Adipocyte (in vitro differentiated cells): ENCODE measurements around the gene DZIP1L.

Source experiments
- DNase-seq: peaks from one replicate; pipeline ENCODE4 v3.0.0-alpha.2; 2015; ENCODE audit warnings: low read depth
- H3K27me3 ChIP-seq: replicated peaks from 2 replicates; pipeline ENCODE4 v1.7.0; 2013; ENCODE audit warnings: mild to moderate bottlenecking, low read length, moderate library complexity; ENCODE audit not compliant: control insufficient read depth, insufficient read depth
- H3K36me3 ChIP-seq: 2 replicates; pipeline ENCODE4 v1.7.0; 2013; ENCODE audit warnings: low read length, mild to moderate bottlenecking, moderate library complexity; ENCODE audit not compliant: control insufficient read depth, insufficient read depth, severe bottlenecking
- H3K4me1 ChIP-seq: 2 replicates; pipeline ENCODE4 v1.7.0; 2013; ENCODE audit warnings: mild to moderate bottlenecking, low read length, moderate library complexity; ENCODE audit not compliant: control insufficient read depth, insufficient read depth
- H3K4me3 ChIP-seq: 2 replicates; pipeline ENCODE4 v1.7.0; 2013; ENCODE audit warnings: mild to moderate bottlenecking, low read length, moderate library complexity
- H3K9ac ChIP-seq: 2 replicates; pipeline ENCODE4 v1.7.0; 2013; ENCODE audit warnings: mild to moderate bottlenecking, low read length, moderate library complexity
- H3K9me3 ChIP-seq: 2 replicates; pipeline ENCODE4 v1.7.0; 2013; ENCODE audit warnings: mild to moderate bottlenecking, low read length, moderate library complexity; ENCODE audit not compliant: control insufficient read depth

DZIP1L gene

GRCh38 chr3:138082992-138083386, 32.4 kb downstream of the DZIP1L start:
- Histone ChIP-seq H3K4me3 (no peak overlapping the region), H3K9me3 (peaks cover 4% of the 10 kb centered on the region), H3K9ac (no peak overlapping the region), H3K36me3 (peaks cover 34% of the 10 kb centered on the region), H3K27me3 (no peaks in the 10 kb centered on the region), H3K4me1 (peaks cover 48% of the 10 kb centered on the region)
- no peak for DNase-seq

- Histone ChIP-seq H3K27me3 (no peaks in the 10 kb centered on the region), H3K9ac (peak overlapping the region; percentile 23), H3K36me3 (peaks cover 29% of the 10 kb centered on the region), H3K9me3 (no peaks in the 10 kb centered on the region), H3K4me1 (peaks cover 50% of the 10 kb centered on the region), H3K4me3 (peak overlapping the region; percentile 60)
- peak; percentile 55 for DNase-seq
Observed at GRCh38 chr3:138082085-138082991, 33.1 kb downstream of the DZIP1L start.

GRCh38 chr3:138081371-138082084, 33.9 kb downstream of the DZIP1L start:
- no peaks in the 10 kb centered on the region for H3K27me3 ChIP-seq
- H3K9me3 ChIP-seq, result no peaks in the 10 kb centered on the region
- peak overlapping the region; percentile 60 for H3K4me3 ChIP-seq
- H3K9ac ChIP-seq, result no peak overlapping the region
- no peak for DNase-seq
- peaks cover 50% of the 10 kb centered on the region for H3K4me1 ChIP-seq
- peaks cover 29% of the 10 kb centered on the region for H3K36me3 ChIP-seq

GRCh38 chr3:138079901-138080300, 35.5 kb downstream of the DZIP1L start:
- H3K4me1 ChIP-seq, result peaks cover 50% of the 10 kb centered on the region
- no peaks in the 10 kb centered on the region for H3K9me3 ChIP-seq
- DNase-seq, result no peak
- H3K4me3 ChIP-seq, result no peak overlapping the region
- no peak overlapping the region for H3K9ac ChIP-seq
- H3K36me3 ChIP-seq, result peaks cover 36% of the 10 kb centered on the region
- no peaks in the 10 kb centered on the region for H3K27me3 ChIP-seq

GRCh38 chr3:138078901-138079344, 36.5 kb downstream of the DZIP1L start:
- H3K9me3 ChIP-seq, result no peaks in the 10 kb centered on the region
- no peak overlapping the region for H3K9ac ChIP-seq
- H3K27me3 ChIP-seq, result no peaks in the 10 kb centered on the region
- no peak overlapping the region for H3K4me3 ChIP-seq
- peaks cover 29% of the 10 kb centered on the region for H3K36me3 ChIP-seq
- peaks cover 50% of the 10 kb centered on the region for H3K4me1 ChIP-seq
- DNase-seq, result peak; percentile 86

GRCh38 chr3:138078096-138078495, 37.3 kb downstream of the DZIP1L start:
- no peaks in the 10 kb centered on the region for H3K9me3 ChIP-seq
- no peaks in the 10 kb centered on the region for H3K27me3 ChIP-seq
- H3K9ac ChIP-seq, result no peak overlapping the region
- peaks cover 45% of the 10 kb centered on the region for H3K4me1 ChIP-seq
- no peak for DNase-seq
- H3K36me3 ChIP-seq, result peaks cover 21% of the 10 kb centered on the region
- no peak overlapping the region for H3K4me3 ChIP-seq

- no peak for DNase-seq
- peaks cover 60% of the 10 kb centered on the region for H3K36me3 ChIP-seq
- no peaks in the 10 kb centered on the region for H3K9me3 ChIP-seq
- no peak overlapping the region for H3K4me3 ChIP-seq
- H3K9ac ChIP-seq, result no peak overlapping the region
- no peaks in the 10 kb centered on the region for H3K27me3 ChIP-seq
- peaks cover 7% of the 10 kb centered on the region for H3K4me1 ChIP-seq
Observed at GRCh38 chr3:138072796-138073195, 42.6 kb downstream of the DZIP1L start.

GRCh38 chr3:138070006-138070405, 45.4 kb downstream of the DZIP1L start:
- no peak for DNase-seq
- Histone ChIP-seq H3K4me1 (peaks cover 21% of the 10 kb centered on the region), H3K27me3 (no peaks in the 10 kb centered on the region), H3K9me3 (no peaks in the 10 kb centered on the region), H3K36me3 (peaks cover 66% of the 10 kb centered on the region), H3K4me3 (no peak overlapping the region), H3K9ac (no peak overlapping the region)

GRCh38 chr3:138068579-138069174, 46.7 kb downstream of the DZIP1L start:
- Histone ChIP-seq H3K36me3 (peaks cover 79% of the 10 kb centered on the region), H3K9me3 (no peaks in the 10 kb centered on the region), H3K4me1 (peaks cover 22% of the 10 kb centered on the region), H3K9ac (no peak overlapping the region), H3K27me3 (no peaks in the 10 kb centered on the region), H3K4me3 (no peak overlapping the region)
- DNase-seq, result peak; percentile 90

- Histone ChIP-seq H3K9ac (no peak overlapping the region), H3K4me3 (no peak overlapping the region), H3K9me3 (no peaks in the 10 kb centered on the region), H3K36me3 (peaks cover 85% of the 10 kb centered on the region), H3K4me1 (peaks cover 22% of the 10 kb centered on the region), H3K27me3 (no peaks in the 10 kb centered on the region)
- no peak for DNase-seq
Observed at GRCh38 chr3:138068046-138068445, 47.4 kb downstream of the DZIP1L start.

- Histone ChIP-seq H3K27me3 (no peaks in the 10 kb centered on the region), H3K36me3 (peaks cover 91% of the 10 kb centered on the region), H3K4me3 (no peak overlapping the region), H3K9me3 (no peaks in the 10 kb centered on the region), H3K9ac (no peak overlapping the region), H3K4me1 (peaks cover 26% of the 10 kb centered on the region)
- no peak for DNase-seq
Observed at GRCh38 chr3:138066972-138067371, 48.4 kb downstream of the DZIP1L start.
